NT2/D1 (cell line): Measurements from ENCODE around the gene TFIP11.

Source experiments
- SUZ12 ChIP-seq: IDR thresholded peaks from 2 replicates; pipeline ENCODE4 v1.6.1; 2011; ENCODE audit not compliant: insufficient read length, insufficient read depth; ENCODE audit errors: extremely low read depth
- YY1 ChIP-seq: IDR thresholded peaks from 2 replicates; pipeline ENCODE4 v1.6.1; 2011; ENCODE audit not compliant: insufficient read length, insufficient read depth
- ZNF274 ChIP-seq: IDR thresholded peaks from 2 replicates; pipeline ENCODE4 v1.6.1; 2011; ENCODE audit warnings: mild to moderate bottlenecking, low read depth, low read length

- TF ChIP-seq YY1 (no peak), ZNF274 (no peak), SUZ12 (no peak)
These were observed 63.9 kb downstream of the TFIP11 start for GRCh38 chr22:26448334-26448733.
